HG03571 (cell line): ENCODE results near the gene CEBPE.

ENCODE experiments used
- ATAC-seq: cut with Tn5 transposase; IDR thresholded peaks from one replicate; pipeline ENCODE4 v1.9.1; 2021; ENCODE audit not compliant: unreplicated experiment

CEBPE gene

DNA sequence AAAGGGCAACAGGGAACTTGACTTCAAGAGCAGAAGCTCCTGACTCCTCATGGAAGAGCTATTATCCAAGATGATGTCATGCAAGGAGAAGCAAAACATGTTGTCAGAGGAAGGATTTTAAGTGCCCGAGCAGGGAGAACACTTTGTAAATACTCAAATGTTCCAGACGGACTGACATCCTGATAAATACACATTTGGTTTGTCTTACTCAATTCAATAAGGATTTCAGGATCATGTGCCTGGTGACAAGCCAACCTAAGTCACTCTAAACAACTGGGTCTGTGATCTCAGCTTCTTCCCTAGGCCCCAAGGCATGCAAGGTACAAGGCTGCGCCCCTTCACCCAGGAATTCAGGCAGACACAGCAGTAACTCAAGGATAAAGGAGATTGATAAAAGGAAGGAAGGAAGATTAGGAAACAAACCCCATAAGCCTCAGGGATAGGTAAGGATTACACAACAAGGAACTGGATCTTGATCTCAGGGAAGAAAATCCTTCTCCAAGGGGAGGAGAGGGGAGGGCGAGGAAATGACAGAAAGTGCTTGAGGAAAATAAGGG lies 26.8 kb upstream of the CEBPE start:
- ATAC-seq: no peak

DNA sequence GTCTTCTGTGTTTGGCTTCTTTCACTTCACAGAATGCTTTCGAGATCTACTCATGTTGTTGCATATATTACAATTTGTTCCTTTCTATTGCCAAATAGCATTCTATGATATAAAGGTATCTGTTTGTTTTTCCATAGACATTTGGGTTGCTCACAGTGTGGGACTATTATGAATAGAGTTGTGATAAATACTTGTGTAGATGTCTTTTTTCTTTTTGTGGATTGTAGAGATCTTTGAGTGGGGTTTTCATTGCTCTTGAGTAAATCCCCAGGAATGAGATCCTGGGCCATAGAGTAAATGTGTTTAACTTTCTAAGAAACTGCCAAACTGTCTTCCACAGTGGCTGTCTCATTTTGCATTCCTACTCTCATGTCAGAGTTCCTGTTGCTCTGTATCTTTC lies 24.9 kb upstream of the CEBPE start:
- no peak for ATAC-seq

DNA sequence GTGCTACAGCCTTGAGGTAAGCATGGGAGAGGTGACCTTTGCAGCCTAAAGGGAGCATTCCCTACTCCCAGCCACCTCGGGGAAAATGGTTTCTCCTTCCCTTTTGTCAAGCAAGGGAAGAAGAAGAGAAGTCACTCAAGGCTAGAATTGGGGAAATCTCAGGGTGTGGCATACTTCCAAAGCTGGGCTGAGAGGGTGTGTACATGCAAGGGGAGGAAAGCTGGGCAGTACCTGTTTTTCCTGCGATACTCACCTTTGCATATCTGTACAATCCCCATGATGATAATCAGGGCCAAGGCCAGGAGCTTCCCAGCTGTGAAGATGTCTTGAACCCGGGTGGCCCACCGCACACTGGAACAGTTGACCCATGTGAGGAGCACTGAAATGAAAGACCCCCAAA lies 23.8 kb upstream of the CEBPE start:
- no peak for ATAC-seq

DNA sequence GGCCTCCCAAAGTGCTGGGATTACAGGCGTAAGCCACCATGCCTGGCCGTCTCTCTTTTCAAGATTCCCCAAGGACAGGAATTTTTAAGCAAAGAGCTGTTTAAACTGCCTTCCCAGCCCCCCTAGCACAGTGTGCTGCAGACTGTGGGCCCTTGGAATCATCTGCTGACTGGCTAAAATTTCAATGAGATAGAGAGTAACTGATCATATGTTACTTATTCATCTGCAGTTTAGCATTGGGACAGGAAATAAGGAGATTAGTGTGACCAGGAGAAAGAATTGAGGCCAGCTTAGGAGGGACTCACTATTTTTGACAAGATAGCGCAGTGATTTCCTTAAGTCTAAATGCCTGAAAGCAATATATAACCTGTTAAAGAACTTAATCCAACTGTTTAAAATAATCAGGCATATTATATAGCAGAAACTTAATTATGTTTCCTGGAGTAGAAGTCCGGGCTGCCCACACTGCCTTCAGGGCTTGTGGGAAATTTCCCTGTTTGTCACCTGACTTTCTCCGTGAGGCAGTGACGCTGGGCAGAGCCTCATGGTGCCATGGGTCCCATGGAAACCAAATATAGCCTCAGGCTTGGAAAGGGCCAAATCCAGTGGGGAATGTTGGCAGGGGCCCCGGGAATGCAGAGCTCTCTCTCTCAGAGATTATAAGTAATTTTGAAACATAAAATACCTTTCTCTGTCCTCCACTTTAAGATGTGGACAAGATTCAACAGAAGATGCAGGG lies 22.8 kb upstream of the CEBPE start:
- ATAC-seq: no peak

DNA sequence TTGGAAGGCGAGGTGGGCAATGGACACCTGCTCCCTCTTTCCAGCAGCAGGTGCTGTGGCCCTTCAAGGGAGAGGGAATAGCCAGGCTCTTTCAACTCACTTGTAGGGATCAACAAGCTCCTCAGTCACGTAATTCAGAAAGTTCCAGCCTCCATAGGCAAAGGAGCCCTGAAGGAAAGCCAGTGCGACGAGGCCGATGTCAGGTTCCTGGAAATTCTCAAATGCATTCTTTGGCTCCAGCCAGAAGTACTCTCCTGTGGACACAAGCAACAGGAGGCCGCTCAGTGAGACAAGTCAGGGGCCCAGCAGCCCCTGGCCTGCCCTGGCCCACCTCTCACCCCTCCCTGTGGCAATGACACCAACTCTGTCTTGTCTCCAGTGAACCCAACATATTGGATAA lies 21.3 kb upstream of the CEBPE start:
- no peak for ATAC-seq

DNA sequence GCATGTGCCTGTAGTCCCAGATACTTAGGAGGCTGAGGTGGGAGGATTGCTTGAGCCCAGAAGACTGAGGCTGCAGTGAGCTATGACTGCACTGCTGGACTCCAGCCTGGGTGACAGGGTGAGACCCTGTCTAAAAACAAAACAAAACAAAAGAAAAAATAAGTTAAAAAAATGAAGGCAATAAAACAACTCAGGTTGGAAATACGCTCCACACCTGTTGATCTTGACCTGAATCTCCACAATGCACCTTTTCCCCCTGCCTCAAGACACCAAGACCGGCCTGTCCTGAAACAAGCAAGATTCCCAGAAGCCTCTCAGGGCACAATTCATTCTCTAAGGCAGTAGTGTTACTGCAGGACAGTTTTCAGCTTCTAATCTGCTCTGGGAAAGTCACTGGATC lies 20.8 kb upstream of the CEBPE start:
- ATAC-seq: no peak

DNA sequence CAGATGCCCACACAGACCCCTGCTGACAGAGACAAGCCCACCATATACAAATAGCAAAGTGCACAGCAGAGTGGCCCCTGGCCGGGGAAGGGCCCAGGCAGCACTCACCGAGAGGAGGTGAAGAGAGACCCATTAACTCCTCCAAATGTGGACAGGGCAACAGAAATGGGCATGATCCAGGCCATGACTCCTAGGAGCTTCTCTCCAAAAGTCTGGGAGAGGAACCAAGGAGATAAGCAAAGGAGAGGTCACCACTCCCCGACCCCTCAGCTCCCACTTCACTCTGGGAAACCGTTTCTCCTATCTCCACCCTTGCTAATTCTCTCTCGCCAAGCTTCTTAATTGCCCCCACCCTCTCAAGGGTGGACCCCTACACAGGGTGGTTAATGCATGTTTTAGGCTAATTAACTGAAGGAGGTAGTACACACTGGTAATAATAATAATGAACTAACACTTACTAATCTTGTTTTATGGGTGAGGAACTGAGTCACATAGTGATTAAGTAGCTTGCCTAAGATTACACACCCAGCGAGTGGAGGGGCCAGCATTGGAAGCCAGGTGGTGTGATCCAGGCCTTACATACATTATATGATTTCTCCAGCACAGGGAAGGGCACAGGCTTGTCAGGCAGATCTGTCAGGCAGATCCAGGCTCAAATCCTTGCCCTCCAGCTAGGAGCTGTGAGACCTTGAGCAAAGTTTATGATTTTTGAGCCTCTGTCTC lies 18.9 kb upstream of the CEBPE start:
- no peak for ATAC-seq

DNA sequence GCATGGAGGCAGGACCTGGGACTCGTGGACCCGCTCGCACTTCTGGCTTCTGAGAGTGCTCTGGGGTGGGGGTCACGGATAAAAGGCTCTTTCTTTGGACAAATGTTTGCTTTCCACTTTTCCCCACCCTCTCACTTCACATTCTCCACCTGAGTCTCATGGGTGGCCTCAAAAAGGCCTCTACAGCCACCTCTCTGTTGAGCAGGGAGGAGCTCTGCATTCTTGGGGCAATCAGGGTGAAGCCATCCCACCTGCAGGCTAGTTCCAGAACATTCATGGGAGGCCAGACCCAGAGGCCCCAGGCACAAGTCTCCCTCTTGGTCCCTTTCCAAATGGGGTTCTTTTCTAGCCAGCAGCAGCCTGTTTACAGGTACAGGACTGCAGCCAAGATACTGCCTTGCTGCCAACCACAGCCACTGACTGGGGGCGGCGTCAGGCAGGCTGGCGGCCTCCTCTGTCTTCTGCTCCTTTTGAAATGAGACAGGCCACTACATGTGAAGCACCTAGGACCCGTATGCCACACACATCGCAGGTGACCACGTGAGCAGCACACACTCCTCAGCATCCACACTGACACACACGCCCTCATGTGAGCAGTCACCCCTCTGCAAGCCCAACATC lies 18.2 kb upstream of the CEBPE start:
- ATAC-seq: no peak

DNA sequence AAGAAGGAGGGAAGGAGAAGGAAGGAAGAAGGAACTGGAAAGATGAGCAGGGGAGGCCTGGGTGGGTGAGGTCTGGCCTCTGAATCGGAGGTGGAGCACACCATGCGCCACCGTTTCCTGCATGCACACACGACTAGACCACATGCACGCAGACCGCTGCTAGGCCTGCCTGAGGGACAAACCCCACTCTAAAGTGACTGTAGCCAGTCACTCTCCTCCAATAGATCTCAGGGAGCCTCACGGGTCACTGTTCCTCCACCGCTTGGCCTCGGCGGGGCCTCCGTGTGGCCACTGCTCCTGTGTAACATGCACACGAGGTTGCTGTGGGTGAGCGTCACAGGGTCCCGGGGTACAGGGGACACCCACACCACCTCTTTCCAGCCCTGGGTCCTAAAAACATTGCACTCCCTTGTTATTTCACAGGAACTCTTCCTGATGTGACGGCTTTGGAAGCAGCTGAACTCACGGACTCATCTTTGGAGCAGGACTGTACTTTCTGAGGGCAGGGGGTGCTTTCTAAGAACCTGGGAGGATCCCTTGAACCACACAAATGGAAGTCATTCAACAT lies 17.6 kb upstream of the CEBPE start:
- ATAC-seq: no peak

DNA sequence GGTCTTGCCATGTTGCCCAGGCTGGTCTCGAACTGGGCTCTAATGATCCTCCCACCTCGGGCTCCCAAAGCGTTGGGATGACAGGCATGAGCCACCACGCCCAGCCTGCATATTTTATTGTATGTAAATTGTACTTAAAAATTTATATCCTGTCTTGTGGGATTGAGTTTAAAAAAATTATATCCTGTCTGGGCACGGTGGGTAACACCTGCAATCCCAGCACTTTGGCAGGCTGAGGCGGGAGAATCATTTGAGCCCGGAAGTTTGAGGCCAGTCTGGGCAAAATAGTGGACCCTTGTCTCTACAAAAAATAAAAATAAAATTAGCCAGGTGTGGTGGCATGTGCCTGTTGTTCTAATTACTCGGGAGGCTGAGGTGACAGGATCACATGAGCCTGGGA lies 13.9 kb upstream of the CEBPE start:
- no peak for ATAC-seq

DNA sequence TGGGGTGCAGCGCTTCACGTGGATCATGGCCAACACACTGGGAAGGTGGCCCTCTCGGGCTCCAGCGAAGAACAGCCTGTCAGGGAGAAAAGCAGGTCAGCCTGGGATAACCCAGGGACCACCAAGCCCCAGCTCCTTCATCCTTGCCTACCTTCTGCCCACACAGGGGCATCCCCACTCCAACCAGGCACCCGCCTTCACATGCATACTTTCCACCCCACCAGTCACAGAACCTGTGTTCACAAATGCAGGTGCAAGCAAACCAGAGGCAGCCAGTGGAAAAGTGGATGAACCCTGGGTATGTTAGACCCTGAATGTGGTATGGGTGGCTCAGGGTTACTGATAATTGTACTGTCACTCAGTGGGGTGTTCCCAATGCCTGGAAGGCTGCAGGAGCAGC lies 12.4 kb upstream of the CEBPE start:
- ATAC-seq: no peak

DNA sequence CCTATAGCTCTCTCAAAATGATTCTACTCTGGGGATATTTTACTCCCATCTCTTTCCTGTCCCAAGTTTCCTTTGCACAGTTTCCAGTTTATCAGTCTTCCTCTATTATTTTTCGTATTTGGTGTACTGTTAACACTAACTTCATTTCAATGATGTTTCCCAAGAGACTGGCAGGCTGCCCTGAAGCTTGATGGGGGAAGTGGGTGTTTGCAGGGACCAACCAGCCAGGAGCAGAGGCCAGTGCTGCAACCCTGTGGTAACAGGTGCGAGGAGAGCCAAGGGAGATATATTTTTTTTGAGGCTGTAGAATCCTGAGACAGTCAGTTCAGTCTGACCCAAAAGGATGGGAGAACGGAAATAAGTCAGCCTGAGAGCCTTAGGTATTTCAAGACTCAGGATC lies 11.8 kb upstream of the CEBPE start:
- no peak for ATAC-seq

DNA sequence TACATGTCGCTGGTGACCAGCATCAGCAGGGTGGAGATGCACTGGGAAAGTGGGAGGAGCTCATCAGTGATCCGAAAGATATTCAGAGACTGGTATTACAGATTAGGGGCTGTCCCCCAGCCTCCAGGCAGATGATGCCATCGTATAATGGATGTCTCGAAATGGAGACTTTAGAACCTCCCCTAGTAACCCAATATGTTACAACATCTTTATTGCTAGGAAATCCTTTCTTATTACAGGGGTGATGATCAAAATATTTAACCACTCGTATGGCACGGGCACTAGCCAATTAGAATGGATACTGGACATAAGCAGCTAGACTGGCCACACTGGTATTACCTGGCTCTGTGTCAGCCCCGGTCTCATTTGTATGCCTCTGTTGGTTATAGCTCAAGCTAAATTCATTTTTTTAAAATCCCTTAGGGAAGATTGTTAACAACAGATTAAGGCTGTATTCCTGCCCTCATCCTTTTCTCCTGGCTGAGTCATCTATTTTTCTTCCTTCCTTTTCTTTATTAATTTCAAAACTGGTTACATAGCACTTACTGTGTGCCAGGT lies 10.8 kb upstream of the CEBPE start:
- ATAC-seq: no peak

DNA sequence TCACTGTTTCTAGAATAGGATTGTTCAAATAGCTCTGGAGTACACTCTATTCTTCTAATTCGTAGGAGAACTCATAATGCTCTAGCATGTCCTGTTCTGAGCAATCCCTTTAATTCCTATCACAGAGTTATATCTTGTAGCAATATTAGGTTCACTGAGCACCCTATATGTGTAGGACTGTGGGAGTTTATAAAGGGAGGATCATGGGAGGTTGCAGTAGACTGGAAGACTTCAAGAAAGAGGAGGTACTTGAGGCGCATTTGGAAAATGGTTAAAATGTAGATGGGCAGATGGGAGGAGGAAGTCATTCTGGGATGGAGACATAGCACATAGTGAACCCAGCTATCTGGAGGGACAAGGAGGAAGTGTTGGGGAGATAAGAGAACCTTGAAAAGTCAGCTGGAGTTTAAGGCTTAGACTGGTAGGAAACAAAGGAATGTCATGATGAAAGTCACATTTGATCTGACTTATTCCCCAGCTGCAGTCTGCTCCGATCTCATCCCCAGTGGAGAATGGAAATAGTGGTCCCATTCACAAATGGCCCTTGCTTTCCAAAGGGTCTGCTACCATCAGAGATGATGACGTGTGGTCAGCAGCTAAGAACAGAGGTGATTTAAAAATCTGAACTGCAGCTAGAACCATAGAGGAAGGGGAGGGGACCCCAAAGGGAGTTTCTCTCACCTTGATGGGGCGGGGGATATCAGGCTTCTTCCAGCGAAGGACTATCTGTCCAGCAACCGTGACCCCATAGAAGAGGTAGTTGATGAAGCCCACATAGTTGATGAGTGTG lies 10.1 kb upstream of the CEBPE start:
- no peak for ATAC-seq

DNA sequence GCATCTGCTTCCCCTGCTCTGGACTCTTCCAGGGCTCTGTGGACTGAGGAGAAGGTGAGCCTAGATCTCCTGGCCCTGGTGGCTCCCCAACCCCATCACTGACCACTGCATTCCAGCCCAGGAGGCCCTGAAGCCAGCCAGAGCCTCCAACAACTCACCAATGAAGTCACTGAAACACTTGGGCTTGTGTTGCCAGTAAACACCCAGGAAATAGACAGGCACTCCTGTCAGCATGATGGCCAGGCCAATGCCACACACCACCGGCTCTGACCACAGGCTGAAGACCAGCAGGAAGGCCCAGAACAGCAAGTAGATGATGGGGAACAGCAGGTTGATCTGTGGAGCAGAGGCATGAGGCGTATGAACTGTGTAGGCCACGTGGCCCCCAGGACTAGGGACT lies 8.8 kb upstream of the CEBPE start:
- no peak for ATAC-seq

DNA sequence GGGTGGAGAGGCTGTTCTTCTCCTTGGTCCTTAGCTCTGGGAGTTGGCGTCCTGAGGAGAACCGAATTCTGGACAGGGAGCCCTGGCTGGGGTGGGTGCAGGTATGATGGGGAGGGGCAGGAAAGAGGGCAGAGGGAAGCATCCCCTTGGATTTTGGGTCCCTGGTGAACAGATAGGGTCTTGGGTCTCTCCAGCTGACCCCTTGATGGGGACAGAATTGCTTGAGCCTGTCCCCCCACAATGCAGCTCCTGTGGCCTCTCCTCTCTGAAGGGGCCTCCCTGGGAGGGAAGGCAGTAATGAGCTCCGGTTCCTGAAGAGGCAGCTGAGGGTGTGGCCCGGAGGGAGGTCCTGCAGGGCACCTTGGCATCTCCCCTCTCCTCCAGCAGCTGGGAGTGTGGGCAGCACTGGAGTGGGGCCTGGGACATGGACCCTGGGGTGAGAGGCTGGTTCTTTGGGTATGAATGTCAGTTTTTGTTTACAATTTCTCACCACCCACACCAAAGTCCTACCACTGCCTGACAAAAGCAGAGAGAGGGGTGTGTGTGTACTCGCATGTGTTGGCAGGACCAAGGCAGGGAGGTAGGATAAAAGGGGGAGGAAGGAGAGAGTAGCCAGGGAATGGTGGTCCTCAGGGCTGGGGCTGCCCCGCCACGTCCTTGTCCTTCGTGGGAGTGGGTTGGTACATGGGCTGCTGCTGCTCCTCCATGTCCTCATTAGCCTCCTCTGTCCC lies 7.7 kb upstream of the CEBPE start:
- no peak for ATAC-seq

DNA sequence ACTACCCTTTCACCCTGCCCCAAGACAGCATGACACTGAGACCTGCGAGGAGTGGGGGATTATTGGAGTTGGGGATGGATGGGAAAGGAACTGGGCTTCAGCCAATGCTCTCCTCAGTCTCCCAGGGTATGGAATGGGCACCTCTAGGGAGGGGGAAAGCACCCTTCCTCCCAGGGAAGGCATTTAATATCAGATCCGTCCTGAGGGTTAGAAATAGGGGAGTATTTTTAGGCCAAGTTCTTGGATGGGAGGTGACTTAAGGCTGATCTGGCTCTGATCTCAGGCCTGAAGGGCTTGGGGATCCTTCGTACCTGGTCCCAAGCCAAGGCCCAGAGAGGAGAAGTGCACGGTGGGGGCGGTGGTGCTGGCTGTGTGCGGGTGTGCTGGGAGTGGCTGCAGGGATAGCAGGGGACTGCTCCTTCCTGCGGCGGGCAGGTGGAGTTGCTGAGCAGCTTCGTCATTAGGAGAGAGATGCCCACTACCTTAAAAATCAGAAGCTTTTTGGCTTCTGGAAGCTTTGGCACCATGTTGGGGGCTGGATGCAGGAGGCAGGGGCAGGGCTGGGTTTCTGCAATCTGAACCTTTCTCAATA lies 7.0 kb upstream of the CEBPE start:
- no peak for ATAC-seq

DNA sequence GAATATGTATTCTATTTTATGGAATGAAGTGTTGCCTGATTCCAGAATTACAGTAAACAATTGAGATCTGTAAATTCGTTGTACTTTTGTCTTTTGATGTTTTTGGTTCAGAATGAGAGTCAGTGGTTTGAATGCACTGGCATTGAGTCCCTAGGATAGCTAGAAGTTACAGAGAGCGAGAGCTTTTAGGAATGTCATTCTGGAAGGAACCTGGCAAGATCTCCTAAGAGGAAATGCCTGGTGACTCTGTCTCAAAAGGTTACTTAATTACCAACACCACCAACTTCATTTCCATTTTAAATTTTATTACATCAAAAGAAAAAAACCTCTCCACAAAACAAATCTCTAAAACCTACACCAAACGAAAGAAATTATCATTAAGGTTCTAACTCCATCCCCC lies 6.0 kb upstream of the CEBPE start:
- no peak for ATAC-seq

DNA sequence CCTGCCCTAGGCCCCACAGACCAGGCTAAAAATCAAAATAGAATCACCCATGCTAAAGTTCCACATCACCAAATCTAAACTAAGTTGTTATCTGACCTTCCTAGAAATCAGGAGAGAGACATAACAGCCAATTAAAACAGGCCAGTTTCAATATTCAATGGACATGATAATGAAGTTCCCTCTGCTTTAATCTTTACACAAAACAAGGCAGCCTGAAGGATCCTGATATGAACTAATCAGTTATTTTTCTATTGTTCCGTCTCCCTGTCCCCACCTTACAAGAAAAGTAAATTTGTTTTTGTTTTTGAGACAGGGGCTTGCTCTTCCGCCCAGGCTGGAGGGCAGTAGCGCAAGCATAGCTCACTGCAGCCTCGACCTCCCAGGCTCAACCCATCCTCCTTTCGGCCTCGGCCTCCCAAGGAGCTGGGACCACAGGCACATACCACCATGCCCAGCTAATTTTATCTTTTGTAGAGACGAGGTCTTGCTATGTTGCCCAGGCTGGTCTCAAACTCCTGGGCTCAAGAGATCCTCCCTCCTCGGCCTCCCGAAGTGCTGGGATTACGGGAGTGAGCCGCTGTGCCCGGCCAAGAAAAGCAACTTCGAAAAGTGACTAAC lies 5.4 kb upstream of the CEBPE start:
- ATAC-seq: no peak
